GM18526 (cell line): ENCODE measurements around the gene IGF1.

ENCODE experiments used
- POLR2A ChIP-seq: IDR thresholded peaks from 3 replicates; pipeline ENCODE4 v1.6.1; 2011; ENCODE audit not compliant: insufficient read length; ENCODE audit errors: extremely low read depth

IGF1 gene

GRCh38 chr12:102454330-102454729, 26.0 kb downstream of the IGF1 start:
- no peak for TF ChIP-seq POLR2A

- TF ChIP-seq POLR2A: no peak
Observed at GRCh38 chr12:102452605-102453004, 27.8 kb downstream of the IGF1 start.

GRCh38 chr12:102444707-102445106, 35.7 kb downstream of the IGF1 start:
- TF ChIP-seq POLR2A: no peak

- no peak for TF ChIP-seq POLR2A
Observed at GRCh38 chr12:102444093-102444492, 36.3 kb downstream of the IGF1 start.

GRCh38 chr12:102441077-102441596, 39.2 kb downstream of the IGF1 start:
- no peak for TF ChIP-seq POLR2A

GRCh38 chr12:102439426-102440405, 40.6 kb downstream of the IGF1 start:
- TF ChIP-seq POLR2A: no peak

- no peak for TF ChIP-seq POLR2A
Observed at GRCh38 chr12:102438827-102439210, 41.5 kb downstream of the IGF1 start.

- TF ChIP-seq POLR2A: no peak
Observed at GRCh38 chr12:102438047-102438826, 42.1 kb downstream of the IGF1 start.

- TF ChIP-seq POLR2A: no peak
Observed at GRCh38 chr12:102437511-102437910, 42.9 kb downstream of the IGF1 start.

GRCh38 chr12:102436867-102437266, 43.5 kb downstream of the IGF1 start:
- TF ChIP-seq POLR2A: no peak

GRCh38 chr12:102435827-102436436, 44.4 kb downstream of the IGF1 start:
- TF ChIP-seq POLR2A: no peak

- no peak for TF ChIP-seq POLR2A
Observed at GRCh38 chr12:102433304-102433703, 47.1 kb downstream of the IGF1 start.

GRCh38 chr12:102430661-102431060, 49.7 kb downstream of the IGF1 start:
- no peak for TF ChIP-seq POLR2A

GRCh38 chr12:102429211-102430154, 50.9 kb downstream of the IGF1 start:
- TF ChIP-seq POLR2A: no peak
